Muscle of leg (tissue), 11 donors: ENCODE data around the gene CTSZ. TPM values are rescaled to one million over a fixed set of nuclear protein-coding genes. Genes with fewer than 3 reads are reported as not detected.

Experiments used
- DNase-seq: peaks from one replicate; pipeline ENCODE4 v3.0.0; 2013
- H3K27ac ChIP-seq: one replicate; pipeline ENCODE4 v1.5.1; 2013; ENCODE audit warnings: mild to moderate bottlenecking, low read length, control low read depth
- H3K27me3 ChIP-seq: one replicate; pipeline ENCODE4 v1.6.1; 2013; ENCODE audit warnings: low read length; ENCODE audit not compliant: control insufficient read depth, insufficient read depth
- H3K36me3 ChIP-seq: one replicate; pipeline ENCODE4 v1.6.1; 2013; ENCODE audit warnings: low read length; ENCODE audit not compliant: control insufficient read depth, insufficient read depth
- H3K4me1 ChIP-seq: one replicate; pipeline ENCODE4 v1.6.1; 2013; ENCODE audit warnings: low read length; ENCODE audit not compliant: control insufficient read depth, insufficient read depth
- H3K4me3 ChIP-seq: one replicate; pipeline ENCODE4 v1.5.1; 2013; ENCODE audit warnings: low read length, control low read depth
- H3K9me3 ChIP-seq: replicated peaks from 2 replicates; pipeline ENCODE4 v1.6.1; 2013; ENCODE audit warnings: low read depth, low read length; ENCODE audit not compliant: control insufficient read depth
- WGBS: methylation state at CpG from one replicate; pipeline ENCODE4 v1.1.5; 2013; ENCODE audit warnings: missing lambda C conversion rate; ENCODE audit not compliant: insufficient coverage; 5-methylcytosine and 5-hydroxymethylcytosine counted together
- polyA plus RNA-seq, 8 donors: library from polyadenylated mRNA; unstranded; fragments of 120-200 nt; gene quantifications; one replicate each; pipeline versions ENCODE4 v1.2.1 to v1.2.3, GENCODE V29; 2013; ENCODE audit warnings: inconsistent platforms in 1 of 8, low replicate concordance in 1 of 8; ENCODE audit not compliant: insufficient read length in 8 of 8, insufficient read depth in 1 of 8
- total RNA-seq: library from RNA; stranded (reverse); fragments of 120-200 nt; gene quantifications from one replicate; pipeline ENCODE4 v1.2.4, GENCODE V29; 2013

Gene CTSZ
- total and polyA plus RNA-seq, 9 donors = 48.1 to 99.4 (median 78.5) TPM

GRCh38 chr20:59007665-59008511, 834 bp upstream of the CTSZ start:
- WGBS = 76% methylated on average over 22 of the region's 24 CpGs
- Histone ChIP-seq H3K4me1 (peaks cover 47% of the 10 kb centered on the region), H3K27ac (peak overlapping the region; percentile 31), H3K27me3 (no peaks in the 10 kb centered on the region), H3K36me3 (peaks cover 9% of the 10 kb centered on the region), H3K4me3 (peak overlapping the region; percentile 24), H3K9me3 (no peaks in the 10 kb centered on the region)
- peak; percentile 71 for DNase-seq

GRCh38 chr20:59006167-59006863, 739 bp downstream of the CTSZ start:
- WGBS = 51% methylated on average over 21 of the region's 29 CpGs
- peaks cover 24% of the 10 kb centered on the region for H3K36me3 ChIP-seq
- H3K27me3 ChIP-seq = no peaks in the 10 kb centered on the region
- DNase-seq = no peak
- peak overlapping the region; percentile 66 for H3K4me3 ChIP-seq
- H3K9me3 ChIP-seq = no peaks in the 10 kb centered on the region
- H3K27ac ChIP-seq = peak overlapping the region; percentile 71
- H3K4me1 ChIP-seq = peaks cover 43% of the 10 kb centered on the region

GRCh38 chr20:59005523-59006166, 1.4 kb downstream of the CTSZ start:
- H3K4me3 ChIP-seq = peak overlapping the region; percentile 66
- H3K36me3 ChIP-seq = peaks cover 29% of the 10 kb centered on the region
- H3K27me3 ChIP-seq = no peaks in the 10 kb centered on the region
- peak overlapping the region; percentile 71 for H3K27ac ChIP-seq
- H3K4me1 ChIP-seq = peaks cover 38% of the 10 kb centered on the region
- DNase-seq = no peak
- no peaks in the 10 kb centered on the region for H3K9me3 ChIP-seq
- WGBS = 90% methylated on average over 2 of the region's 3 CpGs

- Histone ChIP-seq H3K4me1 (peaks cover 32% of the 10 kb centered on the region), H3K36me3 (peaks cover 35% of the 10 kb centered on the region), H3K9me3 (no peaks in the 10 kb centered on the region), H3K27ac (peak overlapping the region; percentile 71), H3K4me3 (peak overlapping the region; percentile 66), H3K27me3 (no peaks in the 10 kb centered on the region)
- peak; percentile 67 for DNase-seq
- 54% methylated on average over 14 of the region's 17 CpGs for WGBS
Observed at GRCh38 chr20:59004763-59005522, 2.1 kb downstream of the CTSZ start.

- Histone ChIP-seq H3K36me3 (peaks cover 36% of the 10 kb centered on the region), H3K4me1 (peaks cover 32% of the 10 kb centered on the region)
- DNase-seq = peak; percentile 63
Observed at GRCh38 chr20:59004493-59004762, 2.6 kb downstream of the CTSZ start.

GRCh38 chr20:59003836-59004492, 3.1 kb downstream of the CTSZ start:
- no peaks in the 10 kb centered on the region for H3K27me3 ChIP-seq
- H3K4me1 ChIP-seq = peaks cover 32% of the 10 kb centered on the region
- no peak overlapping the region for H3K27ac ChIP-seq
- WGBS = 82% methylated on average over 16 of the region's 16 CpGs
- no peaks in the 10 kb centered on the region for H3K9me3 ChIP-seq
- no peak for DNase-seq
- peaks cover 39% of the 10 kb centered on the region for H3K36me3 ChIP-seq
- H3K4me3 ChIP-seq = no peak overlapping the region

More at GRCh38 chr20:59004493-59004762, 2.6 kb downstream of the CTSZ start:
- WGBS = 72% methylated on average over 3 of the region's 4 CpGs
- Histone ChIP-seq H3K27ac (peak overlapping the region; percentile 29), H3K4me3 (no peak overlapping the region), H3K27me3 (no peaks in the 10 kb centered on the region), H3K9me3 (no peaks in the 10 kb centered on the region)

- Histone ChIP-seq H3K27ac (no peak overlapping the region), H3K27me3 (no peaks in the 10 kb centered on the region), H3K4me3 (no peak overlapping the region), H3K36me3 (peaks cover 45% of the 10 kb centered on the region), H3K4me1 (peaks cover 32% of the 10 kb centered on the region), H3K9me3 (no peaks in the 10 kb centered on the region)
- 71% methylated on average over 17 of the region's 17 CpGs for WGBS
- DNase-seq = no peak
Observed at GRCh38 chr20:59002874-59003399, 4.1 kb downstream of the CTSZ start.

- DNase-seq = no peak
- H3K4me3 ChIP-seq = no peak overlapping the region
- peaks cover 51% of the 10 kb centered on the region for H3K36me3 ChIP-seq
- WGBS = 84% methylated on average over 7 of the region's 8 CpGs
- H3K4me1 ChIP-seq = peaks cover 27% of the 10 kb centered on the region
- H3K27ac ChIP-seq = no peak overlapping the region
- no peaks in the 10 kb centered on the region for H3K27me3 ChIP-seq
- H3K9me3 ChIP-seq = no peaks in the 10 kb centered on the region
Observed at GRCh38 chr20:59002388-59002787, 4.7 kb downstream of the CTSZ start.

GRCh38 chr20:59001449-59002171, 5.4 kb downstream of the CTSZ start:
- DNase-seq = no peak
- H3K4me3 ChIP-seq = no peak overlapping the region
- H3K4me1 ChIP-seq = peaks cover 25% of the 10 kb centered on the region
- 82% methylated on average over 27 of the region's 27 CpGs for WGBS
- H3K9me3 ChIP-seq = no peaks in the 10 kb centered on the region
- peaks cover 56% of the 10 kb centered on the region for H3K36me3 ChIP-seq
- no peaks in the 10 kb centered on the region for H3K27me3 ChIP-seq
- H3K27ac ChIP-seq = no peak overlapping the region
